ENCODE data around the gene LRRC17.

LRRC17 gene

GRCh38 chr7:102912742-102913141, at the start of gene LRRC17:
Gene LRRC17, plus strand, starts transcription at chr7:102913000. Its CDS starts 20,914 bp downstream, at chr7:102933914.
- DNase-seq (ENCODE audit: low read depth), result no peak

- no peak for DNase-seq (ENCODE audit: low read depth)
Measured at GRCh38 chr7:102864958-102865357, 47.8 kb upstream of the LRRC17 start.

GRCh38 chr7:102866535-102867215, 46.1 kb upstream of the LRRC17 start:
- DNase-seq (ENCODE audit: low read depth), result no peak

- DNase-seq (ENCODE audit: low read depth), result no peak
Measured at GRCh38 chr7:102869195-102869594, 43.6 kb upstream of the LRRC17 start.

GRCh38 chr7:102872460-102872859, 40.3 kb upstream of the LRRC17 start:
- DNase-seq (ENCODE audit: low read depth), result peak; percentile 77

- no peak for DNase-seq (ENCODE audit: low read depth)
Measured at GRCh38 chr7:102873470-102874165, 39.2 kb upstream of the LRRC17 start.

- peak; percentile 62 for DNase-seq (ENCODE audit: low read depth)
Measured at GRCh38 chr7:102874166-102874829, 38.5 kb upstream of the LRRC17 start.

GRCh38 chr7:102874966-102875365, 37.8 kb upstream of the LRRC17 start:
- no peak for DNase-seq (ENCODE audit: low read depth)

GRCh38 chr7:102875700-102876295, 37.0 kb upstream of the LRRC17 start:
- peak; percentile 97 for DNase-seq (ENCODE audit: low read depth)

- no peak for DNase-seq (ENCODE audit: low read depth)
Measured at GRCh38 chr7:102883098-102883860, 29.5 kb upstream of the LRRC17 start.

GRCh38 chr7:102888561-102889233, 24.1 kb upstream of the LRRC17 start:
- DNase-seq (ENCODE audit: low read depth), result no peak

GRCh38 chr7:102889851-102890250, 22.9 kb upstream of the LRRC17 start:
- no peak for DNase-seq (ENCODE audit: low read depth)

- DNase-seq (ENCODE audit: low read depth), result no peak
Measured at GRCh38 chr7:102890292-102890970, 22.4 kb upstream of the LRRC17 start.

- DNase-seq (ENCODE audit: low read depth), result no peak
Measured at GRCh38 chr7:102890971-102891692, 21.7 kb upstream of the LRRC17 start.

GRCh38 chr7:102891693-102892261, 21.0 kb upstream of the LRRC17 start:
- DNase-seq (ENCODE audit: low read depth), result peak; percentile 86

- no peak for DNase-seq (ENCODE audit: low read depth)
Measured at GRCh38 chr7:102892631-102893278, 20.0 kb upstream of the LRRC17 start.

- no peak for DNase-seq (ENCODE audit: low read depth)
Measured at GRCh38 chr7:102895602-102896001, 17.2 kb upstream of the LRRC17 start.

- no peak for DNase-seq (ENCODE audit: low read depth)
Measured at GRCh38 chr7:102896585-102896984, 16.2 kb upstream of the LRRC17 start.

GRCh38 chr7:102897211-102897631, 15.6 kb upstream of the LRRC17 start:
- DNase-seq (ENCODE audit: low read depth), result no peak

Data from GM04503 (cell line).